GM19372 (cell line): ENCODE data around the gene SNRPN.
"Not testable (repeated sequence)": the region's sequence is repeated elsewhere in the genome, so short reads cannot be mapped to it uniquely, and the experiment has no call there.

ENCODE experiments used
- ATAC-seq: cut with Tn5 transposase; IDR thresholded peaks from one replicate; pipeline ENCODE4 v1.9.1; 2021; ENCODE audit warnings: mild to moderate bottlenecking, low read depth, moderate library complexity; ENCODE audit not compliant: unreplicated experiment

Gene SNRPN

DNA sequence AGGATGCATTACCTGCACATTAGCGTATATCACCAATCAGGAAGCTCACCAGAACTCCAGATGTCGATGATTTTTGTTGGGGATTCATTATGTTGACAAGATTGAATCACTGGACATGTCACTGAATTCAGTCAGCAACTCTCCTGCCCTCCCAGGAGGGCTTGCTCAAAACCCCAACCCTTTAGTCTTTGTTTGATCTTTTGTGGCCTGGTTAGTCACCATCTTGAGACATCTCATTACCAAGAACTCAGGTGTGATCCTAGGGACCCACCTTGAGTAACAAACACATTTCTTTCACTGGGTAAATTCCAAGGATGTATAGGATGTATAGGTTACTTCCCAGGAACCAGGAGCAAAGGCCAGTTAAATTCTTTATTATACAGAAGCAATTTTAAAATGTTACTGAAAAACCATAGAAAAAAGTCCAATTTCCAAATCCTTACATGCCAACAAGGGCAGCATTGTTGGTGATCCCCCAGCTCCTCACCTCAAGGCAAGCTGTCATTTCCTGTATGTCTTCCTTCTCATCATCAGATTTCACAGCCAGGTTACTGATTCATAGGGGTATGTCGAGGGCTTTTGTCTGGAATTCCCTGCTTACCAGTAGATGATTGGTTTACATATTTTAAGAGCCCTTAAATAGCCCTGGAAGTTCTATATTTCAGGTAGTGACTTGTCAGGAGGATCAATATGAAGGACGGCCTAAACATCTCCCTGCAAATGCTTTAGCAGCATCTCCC lies 11.7 kb downstream of the SNRPN start:
- ATAC-seq: no peak

GRCh38 chr15:24971052-24971451 lies 16.3 kb downstream of the SNRPN start:
- no peak for ATAC-seq

DNA sequence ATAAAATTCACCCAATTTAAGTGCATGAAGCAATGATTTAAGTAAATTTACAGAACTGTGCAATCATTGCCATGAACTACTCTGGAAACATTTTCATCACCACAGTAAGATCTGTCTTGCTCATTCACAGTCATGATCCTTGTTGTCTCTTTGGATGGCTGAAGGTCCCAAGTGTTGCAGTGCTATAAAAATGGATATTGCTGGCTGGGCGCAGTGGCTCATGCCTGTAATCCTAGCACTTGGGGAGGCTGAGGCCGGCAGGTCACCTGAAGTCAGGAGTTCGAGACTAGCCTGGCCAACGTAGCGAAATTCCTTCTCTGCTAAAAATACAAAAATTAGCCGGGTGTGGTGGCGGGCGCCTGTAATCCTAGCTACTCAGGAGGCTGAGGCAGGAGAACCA lies 17.0 kb downstream of the SNRPN start:
- ATAC-seq: no peak

DNA sequence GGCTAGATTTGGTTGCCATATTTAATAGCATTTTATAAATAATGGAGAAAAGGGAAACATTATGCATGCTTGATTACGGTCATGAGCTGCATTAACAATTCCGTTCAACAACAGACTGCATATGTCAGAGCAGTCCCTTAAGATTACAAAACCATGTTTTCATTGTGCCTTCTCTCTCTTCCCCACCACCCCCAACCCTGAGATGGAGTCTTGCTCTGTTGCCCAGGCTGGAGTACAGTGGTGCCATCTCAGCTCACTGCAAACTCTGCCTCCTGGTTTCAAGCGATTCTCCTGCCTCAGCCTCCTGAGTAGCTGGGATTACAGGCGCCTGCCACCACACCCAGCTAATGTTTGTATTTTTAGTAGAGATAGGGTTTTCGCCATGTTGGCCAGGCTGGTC lies 17.9 kb downstream of the SNRPN start:
- not testable (repeated sequence) for ATAC-seq

GRCh38 chr15:24976932-24977331 lies 22.1 kb downstream of the SNRPN start:
- ATAC-seq: no peak

- ATAC-seq: no peak
Measured at GRCh38 chr15:24977686-24978085, 22.9 kb downstream of the SNRPN start.

DNA sequence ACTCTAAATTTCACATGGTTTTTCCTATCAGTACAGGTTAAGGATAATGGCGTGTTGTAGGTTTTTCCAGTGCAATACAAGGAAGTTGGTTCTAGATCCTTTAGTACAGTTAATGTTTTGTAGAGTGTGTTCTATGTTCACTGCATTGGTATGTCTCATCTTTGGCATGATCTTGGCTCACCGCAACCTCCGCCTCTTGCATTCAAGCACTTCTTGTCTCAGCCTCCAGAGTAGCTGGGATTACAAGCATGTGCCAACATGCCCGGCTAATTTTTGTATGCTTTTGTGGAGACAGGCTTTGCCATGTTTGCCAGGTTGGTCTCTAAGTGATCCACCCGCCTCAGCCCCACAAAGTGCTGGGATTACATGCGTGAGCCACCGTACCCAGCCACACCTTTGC lies 30.4 kb downstream of the SNRPN start:
- ATAC-seq: no peak

DNA sequence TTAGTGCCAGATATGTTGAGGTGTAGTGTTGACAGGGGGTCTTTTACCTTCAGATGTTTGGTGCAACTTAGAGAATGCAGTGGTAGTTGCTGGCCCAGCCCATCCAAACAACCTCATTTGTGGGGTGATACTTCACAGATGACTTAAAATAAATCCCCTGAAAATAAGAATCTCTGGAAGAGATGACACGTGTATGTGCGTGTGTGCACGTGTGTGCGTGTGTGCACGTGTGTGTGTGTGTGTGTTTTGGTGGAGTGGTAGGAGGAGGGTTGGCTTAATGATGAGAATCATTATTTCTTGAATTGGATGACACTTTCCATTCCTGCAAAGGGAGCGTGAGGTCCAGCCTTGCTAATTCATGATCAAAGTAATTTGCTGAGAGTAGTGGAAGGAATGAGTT lies 31.9 kb downstream of the SNRPN start:
- ATAC-seq: no peak

- no peak for ATAC-seq
Measured at GRCh38 chr15:25019434-25019833, 64.6 kb downstream of the SNRPN start.

- ATAC-seq: no peak
Measured at GRCh38 chr15:25022233-25022632, 67.4 kb downstream of the SNRPN start.
